DOHH2 (cell line): Measurements from ENCODE around the gene SP100.

Source experiments
- EZH2phosphoT487 ChIP-seq: fragments of 200-600 bp; sonication (generic); IDR thresholded peaks from 2 replicates; pipeline ENCODE4 v1.6.1; 2017; ENCODE audit warnings: borderline replicate concordance, mild to moderate bottlenecking, antibody characterized with exemption, low read length, moderate library complexity, mixed read lengths
- TF ChIP-seq, protein P1 (sequence below): fragments of 200-600 bp; sonication (generic); IDR thresholded peaks from one replicate; pipeline ENCODE4 v1.5.1; 2014; ENCODE audit warnings: antibody characterized with exemption, mild to moderate bottlenecking, low read depth, low read length; ENCODE audit not compliant: poor library complexity, severe bottlenecking

DNA sequence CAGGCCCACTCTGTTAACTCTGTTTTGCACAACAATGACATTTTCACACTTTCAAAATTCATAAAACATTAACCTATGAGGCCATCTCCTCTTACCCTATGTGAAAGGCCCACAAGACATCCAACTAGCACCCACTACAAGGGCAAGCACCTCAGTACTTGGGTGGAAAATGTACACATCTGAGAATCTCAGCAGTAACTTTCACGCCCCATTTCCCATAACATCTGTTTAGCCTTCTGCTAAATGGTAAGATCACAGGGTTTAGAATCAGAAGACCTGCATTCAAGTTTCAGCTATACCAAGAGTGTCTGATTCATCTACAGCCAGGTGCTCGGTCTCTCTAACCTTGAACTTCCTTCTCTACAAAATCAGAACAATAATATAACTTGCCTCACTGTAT is 89.2 kb downstream of the SP100 start:
- TF ChIP-seq, protein P1, sequence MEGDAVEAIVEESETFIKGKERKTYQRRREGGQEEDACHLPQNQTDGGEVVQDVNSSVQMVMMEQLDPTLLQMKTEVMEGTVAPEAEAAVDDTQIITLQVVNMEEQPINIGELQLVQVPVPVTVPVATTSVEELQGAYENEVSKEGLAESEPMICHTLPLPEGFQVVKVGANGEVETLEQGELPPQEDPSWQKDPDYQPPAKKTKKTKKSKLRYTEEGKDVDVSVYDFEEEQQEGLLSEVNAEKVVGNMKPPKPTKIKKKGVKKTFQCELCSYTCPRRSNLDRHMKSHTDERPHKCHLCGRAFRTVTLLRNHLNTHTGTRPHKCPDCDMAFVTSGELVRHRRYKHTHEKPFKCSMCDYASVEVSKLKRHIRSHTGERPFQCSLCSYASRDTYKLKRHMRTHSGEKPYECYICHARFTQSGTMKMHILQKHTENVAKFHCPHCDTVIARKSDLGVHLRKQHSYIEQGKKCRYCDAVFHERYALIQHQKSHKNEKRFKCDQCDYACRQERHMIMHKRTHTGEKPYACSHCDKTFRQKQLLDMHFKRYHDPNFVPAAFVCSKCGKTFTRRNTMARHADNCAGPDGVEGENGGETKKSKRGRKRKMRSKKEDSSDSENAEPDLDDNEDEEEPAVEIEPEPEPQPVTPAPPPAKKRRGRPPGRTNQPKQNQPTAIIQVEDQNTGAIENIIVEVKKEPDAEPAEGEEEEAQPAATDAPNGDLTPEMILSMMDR = no peak
- TF ChIP-seq EZH2phosphoT487 = no peak
